Measurements from ENCODE around the gene UTP14C. TPM values are rescaled to one million over a fixed set of nuclear protein-coding genes. Genes with fewer than 3 reads are reported as not detected.

UTP14C gene
- total and polyA plus RNA-seq, 2 of the 13 experiments (the other 11 are each of a cell fraction or from before 2014, with no cell fraction given): 8.8 to 12.2 TPM

- TF ChIP-seq KLF15 (CRISPR knock-in tag; IDR thresholded peaks at IDR 0.05; ENCODE audit: borderline replicate concordance) (no peak), NR0B2 (CRISPR knock-in tag; IDR thresholded peaks at IDR 0.05) (peak; percentile 36; the same call in 1 of the 2 replicates), RORA (CRISPR knock-in tag; IDR thresholded peaks at IDR 0.05) (no peak), PHF20 (CRISPR knock-in tag; IDR thresholded peaks at IDR 0.05) (peak; percentile 73), NFKBIZ (CRISPR knock-in tag; IDR thresholded peaks at IDR 0.05) (peak; percentile 60; the same call in 1 of the 2 replicates), BHLHE40 (IDR thresholded peaks at IDR 0.05; ENCODE audit: low read length) (no peak), ZFP36 (IDR thresholded peaks at IDR 0.05; ENCODE audit: borderline replicate concordance, low read depth, low read length, partially characterized antibody) (no peak), NAIF1 (CRISPR knock-in tag; IDR thresholded peaks at IDR 0.05; ENCODE audit: borderline replicate concordance) (peak; percentile 78), ZNF431 (CRISPR knock-in tag; IDR thresholded peaks at IDR 0.05; ENCODE audit: borderline replicate concordance, low read depth) (peak; percentile 84; the same call in 1 of the 2 replicates), FOSL1 (CRISPR knock-in tag; IDR thresholded peaks at IDR 0.05; ENCODE audit: borderline replicate concordance) (no peak), REST (IDR thresholded peaks at IDR 0.05; ENCODE audit: borderline replicate concordance in 1 of 2, low read depth in 1 of 2, low read length in 2 of 2) (peak in 1 of 2 experiments; percentile 80; a peak in 1 of 4 replicates), KAT8 (CRISPR knock-in tag; IDR thresholded peaks at IDR 0.05) (peak; percentile 89), ZNF430 (CRISPR knock-in tag; IDR thresholded peaks at IDR 0.05) (peak; percentile 99), ZNF761 (CRISPR knock-in tag; conservative IDR thresholded peaks at IDR 0.05) (peak; percentile 96; the same call in 1 of the 2 replicates), PHF5A (CRISPR knock-in tag; IDR thresholded peaks at IDR 0.05; ENCODE audit: low read depth, unreplicated experiment) (peak; percentile 69), HNF1B (CRISPR knock-in tag; IDR thresholded peaks at IDR 0.05) (peak; percentile 90), ZNF790 (CRISPR knock-in tag; IDR thresholded peaks at IDR 0.05; ENCODE audit: borderline replicate concordance) (peak; percentile 76; the same call in 1 of the 2 replicates), ZBTB10 (CRISPR knock-in tag; IDR thresholded peaks at IDR 0.05; ENCODE audit: borderline replicate concordance) (0 out of 2 replicates have a peak, but pooled peaks have one; percentile 32), SSRP1 (CRISPR knock-in tag; IDR thresholded peaks at IDR 0.05) (no peak; the same call in 1 of the 2 replicates)
Measured at GRCh38 chr13:52011632-52012511, 12.6 kb upstream of the UTP14C start, which contains the start of gene ALG11 (continued).
